Loucy (cell line): ENCODE measurements around the gene ENTPD6.

Experiments used
- H2AFZ ChIP-seq: fragments of 200-600 bp; sonication (generic); 2 replicates; pipeline ENCODE4 v1.6.0; 2016; ENCODE audit warnings: antibody characterized with exemption, mild to moderate bottlenecking, low read length, moderate library complexity
- H3F3A ChIP-seq: fragments of 200-600 bp; 2 replicates; pipeline ENCODE4 v1.6.0; 2016; ENCODE audit warnings: antibody characterized with exemption, low read depth, mild to moderate bottlenecking
- H3K27me3 ChIP-seq: fragments of 200-600 bp; sonication (generic); 2 replicates; pipeline ENCODE4 v1.6.1; 2014; ENCODE audit warnings: low read length, mild to moderate bottlenecking; ENCODE audit not compliant: insufficient read depth, poor library complexity, severe bottlenecking
- H3K36me3 ChIP-seq: fragments of 200-600 bp; sonication (generic); 2 replicates; pipeline ENCODE4 v1.6.1; 2016; ENCODE audit warnings: low read length; ENCODE audit not compliant: insufficient read depth
- H3K4me1 ChIP-seq: fragments of 200-600 bp; sonication (generic); 2 replicates; pipeline ENCODE4 v1.5.1; 2014; ENCODE audit warnings: low read length, mild to moderate bottlenecking; ENCODE audit not compliant: insufficient read depth, poor library complexity, severe bottlenecking
- H3K4me2 ChIP-seq: fragments of 200-600 bp; sonication (generic); 2 replicates; pipeline ENCODE4 v1.6.0; 2014; ENCODE audit warnings: antibody characterized with exemption, low read length, low read depth, mild to moderate bottlenecking; ENCODE audit not compliant: poor library complexity, severe bottlenecking
- H3K4me3 ChIP-seq: fragments of 200-600 bp; sonication (generic); 2 replicates; pipeline ENCODE4 v1.5.1; 2014; ENCODE audit warnings: low read length, mild to moderate bottlenecking, mixed read lengths; ENCODE audit not compliant: poor library complexity, severe bottlenecking
- H3K79me2 ChIP-seq: fragments of 200-600 bp; sonication (generic); 2 replicates; pipeline ENCODE4 v1.6.1; 2014; ENCODE audit warnings: low read length; ENCODE audit not compliant: insufficient read depth
- H3K9ac ChIP-seq: fragments of 200-600 bp; sonication (generic); 2 replicates; pipeline ENCODE4 v1.6.0; 2014; ENCODE audit warnings: mild to moderate bottlenecking, low read depth, low read length, moderate library complexity; ENCODE audit not compliant: poor library complexity, severe bottlenecking
- H3K9me2 ChIP-seq: fragments of 200-600 bp; sonication (generic); replicated peaks from 2 replicates; pipeline ENCODE4 v1.6.1; 2016; ENCODE audit warnings: low read depth, low read length, mixed read lengths
- H3K9me3 ChIP-seq: fragments of 200-600 bp; sonication (generic); 2 replicates; pipeline ENCODE4 v1.6.1; 2014; ENCODE audit warnings: mild to moderate bottlenecking, antibody characterized with exemption, low read length, low read depth; ENCODE audit not compliant: insufficient read depth
- H4K20me1 ChIP-seq: fragments of 200-600 bp; sonication (generic); 2 replicates; pipeline ENCODE4 v1.6.0; 2014; ENCODE audit warnings: antibody characterized with exemption, low read length, mild to moderate bottlenecking; ENCODE audit not compliant: insufficient read depth, poor library complexity, severe bottlenecking
- CTCF ChIP-seq: fragments of 200-600 bp; sonication (generic); conservative IDR thresholded peaks from 2 replicates; pipeline ENCODE4 v1.5.1; 2014; ENCODE audit warnings: mild to moderate bottlenecking, antibody characterized with exemption, low read length
- EZH2phosphoT487 ChIP-seq: fragments of 200-600 bp; IDR thresholded peaks from 2 replicates; pipeline ENCODE4 v1.6.1; 2018; ENCODE audit warnings: antibody characterized with exemption, mild to moderate bottlenecking, moderate library complexity, borderline replicate concordance

The ENTPD6 gene

GRCh38 chr20:25257130-25257529, 61.6 kb downstream of the ENTPD6 start:
- Histone ChIP-seq H3K4me1 (peaks cover 41% of the 10 kb centered on the region), H4K20me1 (peaks cover 15% of the 10 kb centered on the region), H3K4me2 (no peak overlapping the region), H3K27me3 (no peaks in the 10 kb centered on the region), H3K9ac (no peak overlapping the region), H2AFZ (no peak overlapping the region), H3K79me2 (peaks cover 53% of the 10 kb centered on the region), H3F3A (no peaks in the 10 kb centered on the region), H3K4me3 (no peak overlapping the region), H3K9me2 (no peaks in the 10 kb centered on the region), H3K9me3 (no peaks in the 10 kb centered on the region), H3K36me3 (peaks cover 18% of the 10 kb centered on the region; the same call in 1 of the 2 replicates)
- TF ChIP-seq EZH2phosphoT487 (no peak), CTCF (no peak)

DNA sequence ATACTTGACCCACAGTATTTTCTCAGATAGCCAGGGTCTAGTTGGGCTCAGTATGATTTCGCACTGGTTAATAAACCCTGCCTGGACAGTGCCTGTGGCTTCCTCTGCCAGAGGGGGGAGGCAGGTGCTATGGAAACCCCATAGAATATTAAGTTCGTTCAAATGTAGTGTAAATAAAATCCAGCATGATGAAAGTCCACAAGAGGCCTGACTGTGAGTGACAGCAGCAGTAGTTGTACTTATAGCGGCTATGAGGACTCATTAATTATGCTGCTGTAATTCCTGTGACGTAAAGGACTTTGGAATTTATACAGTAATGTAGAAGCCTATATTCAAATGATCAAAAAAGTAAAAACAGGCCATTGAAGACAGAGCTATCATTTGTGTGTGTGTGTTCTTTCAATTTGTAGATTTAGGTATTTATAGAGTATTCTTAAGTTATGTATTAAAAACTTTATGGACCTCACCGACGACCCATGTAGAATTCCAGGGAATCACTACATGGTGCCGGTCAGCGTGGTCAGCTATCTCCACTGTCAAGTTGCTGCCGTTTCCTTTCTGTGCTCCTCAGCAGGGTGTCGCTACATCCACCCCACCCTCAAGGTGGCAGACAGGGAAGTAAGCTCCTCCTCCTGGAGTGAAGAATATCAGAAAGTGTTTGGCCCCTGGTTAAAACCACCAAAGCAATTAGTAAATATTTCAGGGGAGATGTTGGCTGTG, 62.4 kb downstream of the ENTPD6 start:
- peaks cover 33% of the 10 kb centered on the region for H3K4me1 ChIP-seq
- no peaks in the 10 kb centered on the region for H3K9me2 ChIP-seq
- no peak overlapping the region for H3K9ac ChIP-seq
- TF ChIP-seq CTCF = no peak
- TF ChIP-seq EZH2phosphoT487 = no peak
- H3K79me2 ChIP-seq = peaks cover 45% of the 10 kb centered on the region
- no peak overlapping the region for H3K4me2 ChIP-seq
- H3K4me3 ChIP-seq = no peak overlapping the region
- H3K36me3 ChIP-seq = peaks cover 18% of the 10 kb centered on the region; the same call in 1 of the 2 replicates
- no peaks in the 10 kb centered on the region for H3K9me3 ChIP-seq
- peaks cover 8% of the 10 kb centered on the region for H4K20me1 ChIP-seq
- H3F3A ChIP-seq = no peaks in the 10 kb centered on the region
- no peak overlapping the region for H2AFZ ChIP-seq
- H3K27me3 ChIP-seq = no peaks in the 10 kb centered on the region

- Histone ChIP-seq H3K4me3 (no peak overlapping the region), H4K20me1 (peaks cover 6% of the 10 kb centered on the region), H3K4me1 (peaks cover 31% of the 10 kb centered on the region), H3K79me2 (peaks cover 40% of the 10 kb centered on the region; the same call in 1 of the 2 replicates), H3F3A (no peaks in the 10 kb centered on the region), H3K27me3 (no peaks in the 10 kb centered on the region), H3K4me2 (no peak overlapping the region), H3K9me3 (no peaks in the 10 kb centered on the region), H3K9me2 (no peaks in the 10 kb centered on the region), H3K36me3 (peaks cover 18% of the 10 kb centered on the region; the same call in 1 of the 2 replicates), H3K9ac (no peak overlapping the region), H2AFZ (no peak overlapping the region)
- TF ChIP-seq EZH2phosphoT487 = no peak
Measured at GRCh38 chr20:25258476-25258805, 62.9 kb downstream of the ENTPD6 start.

GRCh38 chr20:25258828-25259227, 63.3 kb downstream of the ENTPD6 start:
- Histone ChIP-seq H3K9me3 (no peaks in the 10 kb centered on the region), H3K4me2 (no peak overlapping the region), H3K36me3 (peaks cover 18% of the 10 kb centered on the region; the same call in 1 of the 2 replicates), H2AFZ (no peak overlapping the region), H3K4me3 (no peak overlapping the region), H3K27me3 (no peaks in the 10 kb centered on the region), H3F3A (no peaks in the 10 kb centered on the region), H3K9me2 (no peaks in the 10 kb centered on the region), H4K20me1 (peaks cover 6% of the 10 kb centered on the region), H3K79me2 (peaks cover 37% of the 10 kb centered on the region; the same call in 1 of the 2 replicates), H3K9ac (no peak overlapping the region), H3K4me1 (peaks cover 31% of the 10 kb centered on the region)
- no peak for TF ChIP-seq CTCF
- TF ChIP-seq EZH2phosphoT487 = no peak
